Endothelial cell of umbilical vein (primary cell): ENCODE data around the gene OR6K3.

ENCODE experiments used
- CTCF ChIP-seq, 2 donors: IDR thresholded peaks; 1 replicate in 1 of 2; 2 replicates in 1 of 2; pipeline ENCODE4 v1.5.1; 2011; ENCODE audit warnings: low read length in 2 of 2, mild to moderate bottlenecking in 2 of 2, moderate library complexity in 2 of 2, control low read depth in 1 of 2, inconsistent platforms in 1 of 2, low read depth in 1 of 2; ENCODE audit not compliant: insufficient read depth in 1 of 2; ENCODE audit errors: extremely low read depth in 1 of 2
- EZH2 ChIP-seq: IDR thresholded peaks from 2 replicates; pipeline ENCODE4 v1.6.1; 2012; ENCODE audit warnings: borderline replicate concordance, low read depth, mild to moderate bottlenecking, moderate library complexity, low read length, inconsistent platforms; ENCODE audit not compliant: severe bottlenecking
- GATA2 ChIP-seq: IDR thresholded peaks from 2 replicates; pipeline ENCODE4 v1.7.0; 2011; ENCODE audit warnings: low read depth, mild to moderate bottlenecking, moderate library complexity, mixed read lengths, low read length; ENCODE audit not compliant: insufficient read length, insufficient read depth
- POLR2A ChIP-seq: IDR thresholded peaks from 2 replicates; pipeline ENCODE4 v1.6.1; 2012; ENCODE audit warnings: low read depth, mild to moderate bottlenecking, control low read depth, low read length
- POLR2AphosphoS5 ChIP-seq: IDR thresholded peaks from 2 replicates; pipeline ENCODE4 v1.6.1; 2012; ENCODE audit warnings: low read depth, mild to moderate bottlenecking, control low read depth, low read length, moderate library complexity; ENCODE audit not compliant: insufficient read depth

GRCh38 chr1:158724442-158724841 lies 3.9 kb upstream of the OR6K3 start:
- no peak for TF ChIP-seq POLR2A
- no peak for TF ChIP-seq CTCF (IDR thresholded peaks at IDR 0.05; ENCODE audit: extremely low read depth in 1 of 2, insufficient read depth in 1 of 2, low read depth in 1 of 2, low read length in 2 of 2)
- no peak for TF ChIP-seq POLR2AphosphoS5
- no peak for TF ChIP-seq GATA2
- no peak for TF ChIP-seq EZH2
